ENCODE measurements around the gene IFNL1.
"Not testable (repeated sequence)": the region's sequence is repeated elsewhere in the genome, so short reads cannot be mapped to it uniquely, and the experiment has no call there.

DNA sequence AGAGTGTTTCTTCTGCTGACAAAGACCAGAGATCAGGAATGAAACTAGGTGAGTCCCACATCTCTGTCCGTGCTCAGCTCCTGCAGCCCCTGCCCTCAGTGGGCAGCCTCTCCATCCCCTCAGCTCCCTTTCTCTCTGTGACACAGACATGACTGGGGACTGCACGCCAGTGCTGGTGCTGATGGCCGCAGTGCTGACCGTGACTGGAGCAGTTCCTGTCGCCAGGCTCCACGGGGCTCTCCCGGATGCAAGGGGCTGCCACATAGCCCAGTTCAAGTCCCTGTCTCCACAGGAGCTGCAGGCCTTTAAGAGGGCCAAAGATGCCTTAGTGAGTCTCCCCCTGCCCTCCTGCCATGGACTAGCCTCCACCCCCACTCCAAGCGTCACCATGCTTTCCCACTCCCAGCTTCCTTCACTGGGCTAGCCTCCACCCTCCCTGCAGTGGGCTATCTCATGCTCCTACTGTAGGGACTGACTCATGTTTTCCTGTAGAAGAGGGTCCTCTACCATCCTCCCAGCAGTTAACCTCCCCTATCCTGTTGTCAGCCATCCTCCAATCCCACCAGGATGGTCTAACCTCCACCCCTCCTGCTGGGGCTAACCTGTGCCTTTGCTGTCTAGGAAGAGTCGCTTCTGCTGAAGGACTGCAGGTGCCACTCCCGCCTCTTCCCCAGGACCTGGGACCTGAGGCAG lies 27.5 kb upstream of the IFNL1 start:
- not testable (repeated sequence) for TF ChIP-seq POLR2A (IDR thresholded peaks at IDR 0.05; ENCODE audit: low read depth, low read length); POLR2AphosphoS5 (IDR thresholded peaks at IDR 0.05; ENCODE audit: insufficient read depth, low read depth, low read length); FOS (IDR thresholded peaks at IDR 0.05; ENCODE audit: borderline replicate concordance, insufficient read depth, low read length); EZH2 (IDR thresholded peaks at IDR 0.05; ENCODE audit: borderline replicate concordance, low read depth, low read length, severe bottlenecking); GATA2 (IDR thresholded peaks at IDR 0.05; ENCODE audit: insufficient read depth, insufficient read length, low read depth, low read length); JUN (IDR thresholded peaks at IDR 0.05; ENCODE audit: borderline replicate concordance, insufficient read depth, insufficient read length, low read depth); MYC (IDR thresholded peaks at IDR 0.05; ENCODE audit: low read depth, low read length)
- TF ChIP-seq, protein P1, sequence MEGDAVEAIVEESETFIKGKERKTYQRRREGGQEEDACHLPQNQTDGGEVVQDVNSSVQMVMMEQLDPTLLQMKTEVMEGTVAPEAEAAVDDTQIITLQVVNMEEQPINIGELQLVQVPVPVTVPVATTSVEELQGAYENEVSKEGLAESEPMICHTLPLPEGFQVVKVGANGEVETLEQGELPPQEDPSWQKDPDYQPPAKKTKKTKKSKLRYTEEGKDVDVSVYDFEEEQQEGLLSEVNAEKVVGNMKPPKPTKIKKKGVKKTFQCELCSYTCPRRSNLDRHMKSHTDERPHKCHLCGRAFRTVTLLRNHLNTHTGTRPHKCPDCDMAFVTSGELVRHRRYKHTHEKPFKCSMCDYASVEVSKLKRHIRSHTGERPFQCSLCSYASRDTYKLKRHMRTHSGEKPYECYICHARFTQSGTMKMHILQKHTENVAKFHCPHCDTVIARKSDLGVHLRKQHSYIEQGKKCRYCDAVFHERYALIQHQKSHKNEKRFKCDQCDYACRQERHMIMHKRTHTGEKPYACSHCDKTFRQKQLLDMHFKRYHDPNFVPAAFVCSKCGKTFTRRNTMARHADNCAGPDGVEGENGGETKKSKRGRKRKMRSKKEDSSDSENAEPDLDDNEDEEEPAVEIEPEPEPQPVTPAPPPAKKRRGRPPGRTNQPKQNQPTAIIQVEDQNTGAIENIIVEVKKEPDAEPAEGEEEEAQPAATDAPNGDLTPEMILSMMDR (IDR thresholded peaks at IDR 0.05; ENCODE audit: extremely low read depth in 1 of 2, insufficient read depth in 1 of 2, low read depth in 1 of 2, low read length in 2 of 2): not testable (repeated sequence)

Data from endothelial cell of umbilical vein (primary cell).